GM19193 (cell line): ENCODE measurements around the gene PRDM2.
A peak's percentile ranks its signal among the peaks of the same experiment; 100 is the strongest.

Experiments
- POLR2A ChIP-seq: IDR thresholded peaks from 4 replicates; pipeline ENCODE4 v1.6.1; 2011; ENCODE audit not compliant: insufficient read depth, insufficient read length; ENCODE audit errors: extremely low read depth

Gene PRDM2

GRCh38 chr1:13682444-13682843 lies 17.5 kb upstream of the PRDM2 start:
- TF ChIP-seq POLR2A = no peak

- no peak for TF ChIP-seq POLR2A
These were observed 16.8 kb upstream of the PRDM2 start for GRCh38 chr1:13683206-13683605.

DNA sequence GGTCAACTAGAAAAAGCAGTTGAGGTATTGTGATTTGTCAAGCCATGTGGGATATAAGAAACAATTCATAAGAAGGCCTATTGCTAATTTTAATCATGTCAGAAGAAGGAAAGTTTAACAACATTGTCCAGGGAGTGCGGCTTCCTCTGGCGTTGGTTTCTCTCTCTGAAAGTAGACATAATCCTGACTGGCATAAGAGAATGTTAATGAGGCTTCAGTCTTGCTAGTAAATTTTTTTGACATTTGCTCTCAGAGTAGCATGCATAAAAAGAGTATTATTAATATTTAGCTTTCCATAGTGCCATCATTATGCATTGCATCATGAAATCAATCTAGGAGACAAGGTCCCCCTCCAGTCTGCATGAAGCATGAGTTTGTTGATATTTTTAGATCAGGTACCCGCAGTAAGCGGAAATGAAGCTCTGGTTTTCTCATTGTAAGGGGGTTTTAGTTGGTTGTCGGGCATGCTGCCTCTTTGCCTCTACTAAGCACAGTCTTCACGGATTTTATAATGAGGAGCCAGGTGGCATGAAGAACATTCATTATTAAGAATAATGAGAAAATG lies 12.8 kb upstream of the PRDM2 start:
- TF ChIP-seq POLR2A = no peak

GRCh38 chr1:13694886-13695684 lies 4.9 kb upstream of the PRDM2 start:
- no peak for TF ChIP-seq POLR2A

- no peak for TF ChIP-seq POLR2A
These were observed 2.2 kb upstream of the PRDM2 start for GRCh38 chr1:13697738-13698137.

GRCh38 chr1:13699510-13699909 lies 478 bp upstream of the PRDM2 start:
- no peak for TF ChIP-seq POLR2A

DNA sequence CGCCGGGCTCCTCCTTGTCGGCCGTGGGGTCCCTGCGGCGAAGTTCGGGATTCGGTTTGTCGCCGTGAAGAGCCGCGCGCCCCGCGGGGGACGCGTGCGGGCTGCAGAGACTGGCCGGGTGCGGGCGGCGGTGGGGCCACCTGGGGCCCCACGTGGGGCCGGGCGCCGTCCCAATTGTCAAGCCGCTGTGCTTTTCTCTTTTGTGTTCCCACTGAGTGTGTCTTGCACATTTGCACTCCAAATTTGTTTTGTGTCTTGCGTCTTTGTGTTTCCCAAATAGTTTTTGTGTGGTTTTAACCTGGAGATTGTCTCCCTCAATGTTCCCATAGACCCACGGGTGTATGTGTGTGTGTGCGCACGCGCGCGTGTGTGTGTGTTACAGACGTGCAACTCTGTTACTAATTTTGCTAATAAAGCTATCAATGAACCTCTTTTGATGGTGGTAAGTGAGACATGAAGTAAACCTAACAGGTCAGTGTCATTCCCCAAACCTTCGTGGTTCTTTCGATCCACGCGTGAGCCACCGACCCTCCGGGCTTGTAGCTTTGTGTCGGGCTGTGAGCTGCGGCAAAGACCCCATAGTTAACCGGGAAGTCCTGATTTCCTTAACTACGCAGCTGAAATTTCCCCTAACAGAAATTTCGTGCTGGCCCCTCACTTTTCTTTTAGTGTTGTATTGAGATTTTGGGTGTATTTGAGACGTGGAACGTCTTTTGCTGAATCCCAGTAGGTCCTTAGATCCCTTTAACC lies 708 bp downstream of the PRDM2 start:
- TF ChIP-seq POLR2A = no peak

DNA sequence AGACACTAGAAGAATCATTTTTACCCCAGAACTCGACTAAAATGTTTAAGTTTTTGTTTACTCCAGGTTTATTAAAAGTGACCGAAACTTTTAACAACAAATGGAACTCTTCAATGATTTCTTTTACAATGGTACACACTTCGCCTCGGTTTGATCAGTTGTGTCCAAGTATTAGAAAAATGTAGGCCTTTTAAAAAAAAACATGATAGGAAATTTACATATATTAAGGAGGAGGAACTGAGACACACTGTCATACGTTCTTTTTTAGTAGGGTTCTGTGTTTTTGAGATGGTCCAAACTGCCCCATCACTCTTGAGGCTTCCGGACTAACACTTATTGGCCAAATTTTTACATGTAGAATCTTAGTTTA lies 1.3 kb downstream of the PRDM2 start:
- TF ChIP-seq POLR2A = peak; percentile 13

DNA sequence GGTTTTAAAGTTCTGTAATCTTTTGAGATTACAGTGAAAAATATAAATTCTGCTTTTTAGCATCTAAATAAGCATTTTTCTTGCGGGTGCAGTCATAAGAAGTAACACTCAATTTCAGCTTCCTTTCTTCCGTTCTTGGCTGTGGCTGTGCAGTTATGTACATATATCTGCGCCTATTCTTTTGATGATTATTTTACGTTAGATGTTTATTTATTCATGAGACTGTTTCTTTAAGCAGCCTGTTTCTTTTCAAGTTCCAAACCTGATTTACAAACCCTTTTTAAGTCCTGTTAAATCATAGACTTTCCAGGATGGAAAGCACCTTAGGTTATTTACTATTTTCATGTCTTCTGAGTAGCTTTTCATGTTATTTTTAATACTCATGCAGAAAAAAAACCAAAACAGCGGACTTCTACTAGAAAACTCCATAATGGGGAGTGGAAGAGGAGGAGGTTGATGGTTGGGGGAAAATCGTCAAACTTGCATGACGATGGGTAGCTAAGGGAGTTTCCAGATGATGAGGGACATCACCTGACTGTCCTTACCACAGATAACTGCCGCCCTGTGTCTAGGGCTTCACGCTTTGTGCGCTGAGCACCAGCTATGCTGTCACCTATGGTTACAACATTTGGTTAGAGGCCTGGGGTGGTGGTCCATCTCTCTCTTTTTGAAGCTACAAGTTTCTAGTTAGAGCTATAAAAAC lies 2.6 kb downstream of the PRDM2 start:
- TF ChIP-seq POLR2A = peak; percentile 55

- no peak for TF ChIP-seq POLR2A
These were observed 3.1 kb downstream of the PRDM2 start for GRCh38 chr1:13703128-13703513.

DNA sequence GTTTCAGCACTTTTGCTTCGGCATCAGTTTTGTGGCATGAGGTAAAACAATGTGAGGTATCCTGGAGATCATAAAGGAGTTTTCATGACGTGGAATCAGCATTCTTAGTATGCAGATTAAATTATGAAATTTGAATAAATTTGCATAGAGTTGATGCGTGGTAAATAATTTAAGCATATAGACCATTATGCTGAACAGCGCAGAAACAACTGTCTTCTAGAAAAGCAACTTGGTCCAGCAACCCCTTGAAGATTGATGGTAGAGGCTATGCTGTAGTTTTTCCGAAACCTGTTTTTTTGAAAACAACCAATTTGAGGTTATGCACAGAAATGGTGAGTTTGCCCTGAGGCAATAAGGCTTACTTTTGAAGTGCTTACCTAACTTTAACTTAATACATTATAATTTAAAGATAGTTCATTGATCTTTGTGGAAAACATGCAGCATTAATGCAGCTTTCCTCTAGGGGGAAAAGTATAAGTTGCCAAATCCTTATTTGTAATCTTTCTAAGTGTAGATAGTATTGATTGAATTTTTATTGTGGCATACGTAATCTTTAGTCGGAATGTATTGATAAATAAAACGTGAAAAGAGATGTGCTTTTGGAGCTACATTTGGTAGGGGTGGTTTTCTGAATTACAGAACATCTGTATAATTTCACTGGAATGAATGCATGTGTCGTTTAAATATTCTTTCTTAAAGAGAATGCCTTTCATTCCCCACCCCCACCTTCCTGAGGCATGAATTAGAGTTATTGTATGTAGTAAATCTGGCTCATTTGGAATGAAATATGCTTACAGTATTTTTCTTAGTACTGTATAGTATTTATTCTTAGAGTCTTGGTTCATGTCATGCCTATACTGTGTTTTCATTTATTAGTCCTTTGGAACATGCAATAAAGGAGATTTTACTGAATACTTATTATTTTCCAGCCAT lies 3.8 kb downstream of the PRDM2 start:
- TF ChIP-seq POLR2A = no peak

GRCh38 chr1:13706046-13706445 lies 6.1 kb downstream of the PRDM2 start:
- TF ChIP-seq POLR2A = no peak

DNA sequence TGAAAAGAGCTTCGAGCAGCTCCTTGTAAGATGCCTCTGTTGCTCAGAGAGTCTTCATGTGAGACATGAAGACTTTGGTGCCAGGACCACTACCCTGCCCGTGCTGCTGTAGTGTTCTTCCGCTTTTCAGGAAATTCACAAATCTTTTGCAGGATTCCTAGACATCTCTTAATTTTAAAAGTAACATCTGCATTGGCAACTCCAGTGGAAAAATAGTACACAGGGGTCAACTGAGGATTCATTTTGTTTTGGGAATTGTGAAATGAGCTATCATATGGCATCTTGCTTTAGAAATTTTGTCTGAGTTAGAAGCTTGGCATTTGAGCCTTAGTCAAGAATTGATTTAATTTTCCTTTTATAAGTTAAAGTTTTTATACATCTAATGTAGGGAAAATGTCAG lies 7.2 kb downstream of the PRDM2 start:
- no peak for TF ChIP-seq POLR2A

DNA sequence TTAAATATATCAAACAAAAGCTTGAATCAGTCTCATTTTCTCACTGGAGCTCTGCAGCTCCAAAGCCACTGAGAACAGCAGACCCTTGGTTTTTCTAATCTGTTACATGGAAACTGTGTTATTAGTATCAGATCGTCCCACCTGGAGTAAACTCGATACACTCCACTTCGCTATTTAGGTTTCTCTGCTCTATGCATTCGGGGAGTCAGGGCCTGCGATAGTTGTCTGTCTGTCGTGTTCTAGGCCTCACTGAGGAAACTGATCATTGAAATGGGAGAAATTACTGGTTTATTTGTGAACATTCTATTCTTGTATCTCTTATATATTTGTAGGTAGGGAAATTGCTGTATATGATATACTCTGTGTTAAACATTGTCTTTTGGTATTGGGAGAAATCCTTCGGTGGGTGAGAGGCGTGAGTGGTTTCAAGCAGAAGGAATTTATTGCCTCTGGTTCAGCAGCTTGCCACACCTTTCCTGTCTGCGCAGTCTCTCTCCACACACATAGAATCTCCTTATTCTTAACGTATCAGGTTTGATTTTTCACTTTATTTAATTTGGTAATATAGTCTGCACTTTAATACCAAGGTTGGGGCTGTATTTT lies 8.5 kb downstream of the PRDM2 start:
- no peak for TF ChIP-seq POLR2A
